CD4-positive, alpha-beta T cell treated with Interleukin-17A for 4 hours (primary cell): ENCODE data around the gene AURKA.

ENCODE experiments used
- DNase-seq: peaks from one replicate; pipeline ENCODE4 v3.0.0-alpha.2; 2020; ENCODE audit warnings: mixed read lengths

Gene AURKA

GRCh38 chr20:56389807-56390206 is 2.2 kb downstream of the AURKA start:
- DNase-seq = no peak

GRCh38 chr20:56388882-56389281 is 3.1 kb downstream of the AURKA start:
- DNase-seq = no peak

- DNase-seq = no peak
Measured at GRCh38 chr20:56386219-56386618, 5.8 kb downstream of the AURKA start.

GRCh38 chr20:56385130-56385529 is 6.9 kb downstream of the AURKA start:
- DNase-seq = no peak

- no peak for DNase-seq
Measured at GRCh38 chr20:56383334-56383733, 8.7 kb downstream of the AURKA start.

- no peak for DNase-seq
Measured at GRCh38 chr20:56382696-56383095, 9.3 kb downstream of the AURKA start.

GRCh38 chr20:56381501-56381900 is 10.5 kb downstream of the AURKA start:
- no peak for DNase-seq

- no peak for DNase-seq
Measured at GRCh38 chr20:56380375-56380774, 11.6 kb downstream of the AURKA start.

GRCh38 chr20:56378386-56378785 is 13.6 kb downstream of the AURKA start:
- DNase-seq = no peak

- no peak for DNase-seq
Measured at GRCh38 chr20:56376331-56376730, 15.7 kb downstream of the AURKA start.

- no peak for DNase-seq
Measured at GRCh38 chr20:56373942-56374341, 18.1 kb downstream of the AURKA start.

- DNase-seq = no peak
Measured at GRCh38 chr20:56372850-56373249, 19.2 kb downstream of the AURKA start.

GRCh38 chr20:56371977-56372376 is 20.0 kb downstream of the AURKA start:
- no peak for DNase-seq

GRCh38 chr20:56369179-56369578 is 22.8 kb downstream of the AURKA start:
- no peak for DNase-seq

GRCh38 chr20:56368351-56369134 is 23.5 kb downstream of the AURKA start:
- DNase-seq = no peak

GRCh38 chr20:56363491-56363890 is 28.5 kb downstream of the AURKA start:
- no peak for DNase-seq

GRCh38 chr20:56362833-56363413 is 29.1 kb downstream of the AURKA start:
- DNase-seq = no peak

GRCh38 chr20:56361900-56362299 is 30.1 kb downstream of the AURKA start:
- DNase-seq = no peak

- no peak for DNase-seq
Measured at GRCh38 chr20:56360908-56361205, 31.2 kb downstream of the AURKA start.

GRCh38 chr20:56360133-56360907 is 31.7 kb downstream of the AURKA start:
- DNase-seq = no peak

- DNase-seq = peak; percentile 42
Measured at GRCh38 chr20:56359212-56360132, 32.5 kb downstream of the AURKA start.

GRCh38 chr20:56358600-56359211 is 33.3 kb downstream of the AURKA start, which contains the start of gene FAM210B:
Gene FAM210B, plus strand, starts transcription at chr20:56358974. Its CDS starts 32 bp downstream, at chr20:56359006.
- peak; percentile 88 for DNase-seq
